T47D (cell line): ENCODE measurements around the gene EIF3B.
"Not testable (repeated sequence)": the region's sequence is repeated elsewhere in the genome, so short reads cannot be mapped to it uniquely, and the experiment has no call there.

Source experiments
- DNase-seq, 2 experiments: peaks; one replicate each; pipeline versions ENCODE4 v3.0.0 to v3.0.0-alpha.2; 2011 to 2012; ENCODE audit warnings: low read depth in 1 of 2, low spot score in 1 of 2
- JUND ChIP-seq: IDR thresholded peaks from 2 replicates; pipeline ENCODE4 v1.6.1; 2012; ENCODE audit warnings: low read depth
- in situ Hi-C: cut with HindIII; loops from 2 replicates; pipeline ENCODE4 v1.10.0; 2016; ENCODE audit warnings: low sequenced_read_pairs, low pct_unique_long_range_greater_than_20kb

The EIF3B gene

GRCh38 chr7:2374830-2375728 lies 20.5 kb downstream of the EIF3B start:
- DNase-seq: no peak
- TF ChIP-seq JUND: no peak
- in situ Hi-C loops: no loop called here

GRCh38 chr7:2376351-2377154 lies 21.9 kb downstream of the EIF3B start:
- no peak for DNase-seq
- TF ChIP-seq JUND: no peak
- in situ Hi-C loops: no loop called here

GRCh38 chr7:2377492-2377891 lies 22.9 kb downstream of the EIF3B start:
- in situ Hi-C loops, DNase-seq: not testable (repeated sequence)

GRCh38 chr7:2378125-2378524 lies 23.5 kb downstream of the EIF3B start:
- in situ Hi-C loops, DNase-seq: not testable (repeated sequence)

GRCh38 chr7:2379161-2379560 lies 24.5 kb downstream of the EIF3B start:
- no peak for DNase-seq
- TF ChIP-seq JUND: no peak
- in situ Hi-C loops: no loop called here

- no peak for TF ChIP-seq JUND
- in situ Hi-C loops: no loop called here
- DNase-seq: no peak
These were observed 25.3 kb downstream of the EIF3B start for GRCh38 chr7:2379821-2380450.

GRCh38 chr7:2380461-2380860 lies 25.8 kb downstream of the EIF3B start:
- no peak for TF ChIP-seq JUND
- DNase-seq: no peak
- in situ Hi-C loops: no loop called here

- in situ Hi-C loops: no loop called here
- DNase-seq: no peak
- no peak for TF ChIP-seq JUND
These were observed 26.6 kb downstream of the EIF3B start for GRCh38 chr7:2381227-2381626.

GRCh38 chr7:2381881-2382509 lies 27.4 kb downstream of the EIF3B start:
- in situ Hi-C loops: no loop called here

GRCh38 chr7:2383543-2384274 lies 29.1 kb downstream of the EIF3B start:
- DNase-seq: no peak
- TF ChIP-seq JUND: no peak
- in situ Hi-C loops: no loop called here

More at GRCh38 chr7:2381881-2382509, 27.4 kb downstream of the EIF3B start:
- no peak for DNase-seq
- no peak for TF ChIP-seq JUND

- no peak for TF ChIP-seq JUND
- in situ Hi-C loops: no loop called here
- peak in 1 of 2 experiments; percentile 36 for DNase-seq
These were observed 30.0 kb downstream of the EIF3B start for GRCh38 chr7:2384354-2385243.

- DNase-seq: peak in 1 of 2 experiments; percentile 42
- in situ Hi-C loops: not testable (repeated sequence)
These were observed 31.5 kb downstream of the EIF3B start for GRCh38 chr7:2386122-2386521.
